ENCODE results near the gene ACTL10. TPM values are rescaled to one million over a fixed set of nuclear protein-coding genes. Genes with fewer than 3 reads are reported as not detected.

The ACTL10 gene
- total and polyA plus RNA-seq, 2 of the 4 experiments (the other 2 are of a cell fraction), result 0.18 to 0.43 TPM

DNA sequence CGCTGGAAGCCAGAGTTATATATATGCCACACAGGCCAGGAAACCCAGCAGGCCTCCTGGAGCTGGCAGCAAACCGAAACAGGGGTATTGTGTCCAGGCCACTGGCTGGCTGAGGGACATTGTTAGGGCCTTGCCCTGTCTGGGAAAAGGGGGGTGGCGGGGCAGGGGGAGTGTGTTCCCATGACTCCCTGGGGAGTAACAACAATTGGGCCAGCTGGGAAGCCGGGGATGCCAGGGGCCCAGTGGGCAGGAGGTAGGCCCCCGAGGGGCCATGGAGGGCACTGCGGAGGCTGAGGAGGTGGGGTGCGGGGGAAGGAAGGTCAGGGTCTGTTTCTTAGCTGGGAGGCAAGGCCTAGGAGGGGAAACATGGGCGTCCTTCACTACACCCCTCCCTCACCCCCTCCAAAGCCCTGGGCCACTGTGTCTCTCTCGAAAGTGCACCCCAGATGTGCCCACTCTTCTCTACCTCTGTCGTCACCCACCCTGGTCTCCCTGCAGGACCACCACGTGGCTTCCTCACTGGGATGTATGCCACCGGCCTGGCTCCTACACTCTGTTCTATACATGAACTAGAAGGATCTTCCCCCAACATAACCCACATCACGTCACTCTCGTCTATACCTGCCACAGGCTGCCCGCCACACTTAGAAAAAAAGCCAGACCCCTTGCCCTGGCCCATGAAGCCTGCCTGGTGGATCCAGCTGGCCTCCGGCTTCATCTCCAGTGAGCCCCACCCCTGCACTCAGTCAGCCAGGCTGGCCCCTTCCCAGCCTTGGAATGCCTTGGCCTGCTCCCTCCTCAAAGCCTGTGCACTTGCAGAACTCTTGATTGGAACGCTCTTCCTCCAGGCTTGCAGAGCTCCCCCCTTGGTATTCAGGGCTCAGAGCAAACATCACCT lies 27.2 kb downstream of the ACTL10 start (continued):
- TF ChIP-seq MAZ (IDR thresholded peaks at IDR 0.05; ENCODE audit: borderline replicate concordance, low read depth, low read length), result no peak

DNA sequence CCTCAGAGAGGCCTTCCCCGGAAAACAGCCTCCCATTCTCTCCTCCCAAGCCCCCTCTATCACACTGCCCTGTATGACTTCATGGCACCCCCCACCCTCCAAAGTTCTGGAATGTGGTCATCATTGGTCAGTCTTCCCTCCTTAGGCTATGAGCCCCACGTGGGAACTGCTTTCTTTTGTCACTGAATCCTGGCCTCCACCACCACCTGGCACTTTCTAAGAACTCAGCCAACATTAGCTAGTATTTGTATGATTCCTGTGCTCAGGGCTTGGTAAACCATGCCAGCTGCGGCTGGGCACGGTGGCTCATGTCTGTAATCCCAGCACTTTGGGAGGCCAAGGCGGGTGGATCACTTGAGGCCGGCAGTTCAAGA lies 27.9 kb downstream of the ACTL10 start:
- Histone ChIP-seq H3K9me3 (ENCODE audit: control insufficient read depth, insufficient read depth, low read length) (no peaks in the 10 kb centered on the region), H4K5ac (ENCODE audit: low read depth, low read length) (no peak overlapping the region), H4K8ac (ENCODE audit: low read depth in 2 of 2, low read length in 2 of 2) (no peak overlapping the region), H3K4me2 (ENCODE audit: low read depth, low read length) (no peak overlapping the region), H3K23ac (ENCODE audit: low read depth, low read length) (no peak overlapping the region), H3K9me1 (ENCODE audit: insufficient read depth, low read length) (0 out of 2 replicates have a peak, but pooled peaks cover 2% of the 10 kb centered on the region), H3K18ac (ENCODE audit: low read depth, low read length) (no peak overlapping the region), H4K91ac (ENCODE audit: insufficient read depth, low read depth, low read length) (no peak overlapping the region), H3K14ac (replicated peaks; ENCODE audit: low read depth, low read length) (no peak overlapping the region), H3K4ac (ENCODE audit: low read depth, low read length) (no peak overlapping the region), H3K9ac (ENCODE audit: low read depth, low read length) (no peak overlapping the region), H3K4me3 (ENCODE audit: insufficient read depth, low read depth, low read length) (no peak overlapping the region), H3K36me3 (ENCODE audit: control insufficient read depth, insufficient read depth, low read length) (no peaks in the 10 kb centered on the region), H3K27me3 (ENCODE audit: control insufficient read depth, insufficient read depth, low read length) (no peaks in the 10 kb centered on the region), H2AK9ac (replicated peaks; ENCODE audit: low read depth, low read length, poor library complexity) (no peak overlapping the region), H3K79me1 (ENCODE audit: low read depth in 1 of 2, low read length in 2 of 2) (no peaks in the 10 kb centered on the region), H3K4me1 (ENCODE audit: control insufficient read depth, insufficient read depth, low read length) (no peaks in the 10 kb centered on the region), H2BK15ac (ENCODE audit: low read depth, low read length) (no peak overlapping the region), H2BK20ac (ENCODE audit: low read depth, low read length) (no peak overlapping the region), H2BK5ac (ENCODE audit: low read depth, low read length, poor library complexity, severe bottlenecking) (no peak overlapping the region), H2BK120ac (ENCODE audit: low read depth, low read length) (no peak overlapping the region), H2AK5ac (ENCODE audit: low read depth, low read length) (no peak overlapping the region), H4K20me1 (ENCODE audit: insufficient read depth, low read length) (no peaks in the 10 kb centered on the region), H3K56ac (ENCODE audit: extremely low read depth, insufficient read depth, low read length) (no peak overlapping the region), H2AFZ (replicated peaks; ENCODE audit: low read length, poor library complexity) (no peak overlapping the region), H3K27ac (ENCODE audit: insufficient read depth, low read length) (no peak overlapping the region)
- ChIA-PET POLR2A (ENCODE audit: unreplicated experiment) (no interaction called here), CTCF (interaction anchor here (0.8 kb wide), 1 partner anchor 13 kb away, joined by 3 read pairs; no protein-coding TSS in a partner anchor)
- ATAC-seq (ENCODE audit: low read depth) (no peak), DNase-seq (no peak)
- TF ChIP-seq SMC3 (IDR thresholded peaks at IDR 0.05; ENCODE audit: low read depth, low read length), result no peak
- TF ChIP-seq BHLHE40 (IDR thresholded peaks at IDR 0.05; ENCODE audit: low read depth, low read length), result no peak
- dilution Hi-C loops (cut with HindIII; ENCODE audit: low sequenced_read_pairs, unreplicated experiment) (no loop called here), in situ Hi-C loops (cut with MboI; ENCODE audit: low sequenced_read_pairs) (no loop called here), intact Hi-C loops (cut with micrococcal nuclease) (no loop called here)
- 85% methylated on average over 4 of the region's 6 CpGs; no CpG with 5 or more reads in 1 of the 2 experiments for WGBS, 2 experiments (ENCODE audit: extremely low coverage in 2 of 2, insufficient read length in 1 of 2)
- BruUV-seq (replicated peaks), result no TSS peak
